SU-DHL-6 (cell line): ENCODE measurements around the gene TRABD.

Source experiments
- CTCF ChIP-seq: fragments of 200-600 bp; sonication (generic); IDR thresholded peaks from one replicate; pipeline ENCODE4 v1.5.1; 2017; ENCODE audit warnings: antibody characterized with exemption, mild to moderate bottlenecking, low read length, moderate library complexity; ENCODE audit not compliant: insufficient read depth, poor library complexity, severe bottlenecking
- EZH2phosphoT487 ChIP-seq: fragments of 200-600 bp; sonication (generic), shearing (Covaris generic); conservative IDR thresholded peaks from 2 replicates; pipeline ENCODE4 v1.6.1; 2018; ENCODE audit warnings: mild to moderate bottlenecking, antibody characterized with exemption, low read length, moderate library complexity, mixed read lengths

- TF ChIP-seq CTCF (no peak), EZH2phosphoT487 (no peak)
Observed at GRCh38 chr22:50162391-50162956, 23.2 kb upstream of the TRABD start.
